ENCODE results near the gene ITGB3.

The ITGB3 gene

DNA sequence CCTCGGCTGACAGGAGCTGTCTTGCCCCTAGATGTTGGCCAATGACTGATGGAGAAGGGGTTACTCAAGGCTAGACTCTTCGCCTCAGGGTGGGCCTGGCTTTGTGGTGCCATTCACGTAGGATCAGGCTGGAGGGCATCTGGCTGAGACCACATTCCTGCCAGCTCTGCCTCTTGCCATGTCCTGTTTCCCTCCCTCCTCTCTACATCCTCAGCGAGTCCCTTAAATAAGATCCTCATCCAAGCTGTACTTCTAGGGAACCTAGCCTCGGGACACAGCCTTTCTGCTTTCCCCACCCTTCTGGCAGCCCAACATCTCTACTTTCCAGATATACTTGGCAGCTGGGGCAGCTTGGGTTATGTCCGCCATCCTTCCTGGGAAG, 42.2 kb downstream of the ITGB3 start:
- DNase-seq, result no peak

GRCh38 chr17:47297661-47298400, 44.2 kb downstream of the ITGB3 start:
- DNase-seq, result no peak

DNA sequence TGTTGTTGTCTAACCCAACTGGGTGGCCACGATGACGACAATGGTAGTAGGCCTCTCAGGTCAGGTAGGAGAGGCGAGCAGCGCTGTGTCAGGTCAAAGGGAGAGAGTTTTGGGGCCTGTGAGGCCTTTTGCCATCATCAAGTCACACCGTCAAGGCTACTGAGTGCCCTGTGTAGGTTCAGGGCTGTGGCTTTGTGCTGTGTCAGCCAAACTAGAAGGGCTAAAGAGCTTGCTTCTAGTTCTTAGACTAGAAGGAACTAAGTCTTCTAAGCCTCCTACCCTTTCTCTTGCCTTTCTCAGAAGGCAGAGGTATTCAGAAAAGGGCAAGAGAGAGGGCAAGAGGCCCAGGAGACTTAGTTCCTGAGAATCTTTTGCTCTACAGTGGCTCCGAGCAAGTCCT, 45.1 kb downstream of the ITGB3 start:
- DNase-seq, result no peak

DNA sequence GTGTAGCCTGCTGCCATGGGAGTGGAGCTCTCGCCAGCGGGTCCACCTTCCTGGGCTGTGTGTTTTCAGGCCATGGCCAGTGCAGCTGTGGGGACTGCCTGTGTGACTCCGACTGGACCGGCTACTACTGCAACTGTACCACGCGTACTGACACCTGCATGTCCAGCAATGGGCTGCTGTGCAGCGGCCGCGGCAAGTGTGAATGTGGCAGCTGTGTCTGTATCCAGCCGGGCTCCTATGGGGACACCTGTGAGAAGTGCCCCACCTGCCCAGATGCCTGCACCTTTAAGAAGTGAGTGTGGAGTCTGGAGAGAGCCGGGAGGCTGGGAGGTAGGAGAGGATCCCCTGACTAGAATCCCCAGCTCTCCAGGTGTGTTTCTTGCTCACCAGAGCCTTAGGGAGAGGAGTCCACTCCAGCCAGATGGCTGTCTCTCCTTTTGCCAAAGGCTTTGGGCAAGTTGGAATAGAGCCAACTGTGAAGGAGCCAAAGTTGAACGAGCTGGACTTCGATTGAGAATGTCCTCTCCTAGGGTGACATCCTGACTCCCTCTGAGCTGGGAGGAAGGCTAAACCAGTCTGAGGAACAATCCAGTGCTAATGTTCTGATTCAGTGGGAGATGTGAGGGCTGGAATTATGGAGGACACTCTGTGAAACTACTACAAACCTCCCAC, 45.7 kb downstream of the ITGB3 start:
- DNase-seq, result no peak

- DNase-seq, result no peak
These were observed 47.1 kb downstream of the ITGB3 start for GRCh38 chr17:47300718-47301117.

GRCh38 chr17:47301161-47301560, 47.5 kb downstream of the ITGB3 start:
- no peak for DNase-seq

GRCh38 chr17:47301831-47302230, 48.2 kb downstream of the ITGB3 start:
- no peak for DNase-seq

DNA sequence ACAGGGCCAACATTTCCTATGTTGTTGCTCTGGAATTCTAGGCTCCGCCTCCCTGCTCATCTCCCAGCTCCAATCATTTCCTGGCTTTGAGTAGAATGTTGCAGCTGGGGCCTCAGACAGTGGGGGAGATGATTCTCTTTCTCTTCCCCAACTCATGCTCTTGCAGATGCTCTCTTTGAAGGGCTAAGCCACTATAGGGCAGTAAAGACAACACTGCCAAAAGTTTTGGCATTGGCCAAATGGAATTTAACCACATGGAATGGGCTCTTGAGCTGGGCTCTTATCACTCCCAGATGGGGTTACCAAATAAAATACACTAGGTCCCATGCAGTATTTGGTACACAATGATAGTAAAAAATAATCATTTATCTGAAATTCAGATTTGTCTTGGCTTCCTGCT, 50.6 kb downstream of the ITGB3 start:
- DNase-seq, result no peak

DNA sequence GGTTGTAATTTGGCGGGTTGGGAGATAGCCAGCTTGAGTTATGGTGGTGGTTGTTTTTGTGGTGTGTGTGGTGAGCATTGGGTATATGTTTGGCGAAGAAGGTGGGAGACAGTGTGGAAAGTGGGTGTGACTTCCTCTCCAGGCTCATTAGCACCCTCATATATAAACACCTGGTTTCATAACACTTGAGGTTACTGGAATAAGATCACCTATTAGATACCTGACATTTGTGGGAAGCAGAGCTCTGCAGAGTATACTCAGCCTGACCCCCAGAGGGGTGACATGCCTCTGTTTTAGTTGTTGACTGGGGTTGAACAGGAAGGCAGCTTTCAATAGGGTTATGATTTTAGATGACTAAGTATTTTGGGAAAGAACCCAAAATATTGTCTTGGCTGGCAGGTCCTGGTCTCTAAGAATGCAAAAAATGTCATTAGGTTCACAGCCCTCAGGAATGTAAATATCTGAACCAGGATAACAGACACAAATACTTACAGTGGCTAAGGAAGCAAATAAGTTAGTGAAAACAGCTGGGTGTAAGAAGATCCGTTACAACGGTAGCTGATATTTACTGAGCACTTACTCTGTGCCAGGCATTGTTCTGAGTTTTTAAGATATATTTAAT, 51.8 kb downstream of the ITGB3 start:
- DNase-seq, result no peak

DNA sequence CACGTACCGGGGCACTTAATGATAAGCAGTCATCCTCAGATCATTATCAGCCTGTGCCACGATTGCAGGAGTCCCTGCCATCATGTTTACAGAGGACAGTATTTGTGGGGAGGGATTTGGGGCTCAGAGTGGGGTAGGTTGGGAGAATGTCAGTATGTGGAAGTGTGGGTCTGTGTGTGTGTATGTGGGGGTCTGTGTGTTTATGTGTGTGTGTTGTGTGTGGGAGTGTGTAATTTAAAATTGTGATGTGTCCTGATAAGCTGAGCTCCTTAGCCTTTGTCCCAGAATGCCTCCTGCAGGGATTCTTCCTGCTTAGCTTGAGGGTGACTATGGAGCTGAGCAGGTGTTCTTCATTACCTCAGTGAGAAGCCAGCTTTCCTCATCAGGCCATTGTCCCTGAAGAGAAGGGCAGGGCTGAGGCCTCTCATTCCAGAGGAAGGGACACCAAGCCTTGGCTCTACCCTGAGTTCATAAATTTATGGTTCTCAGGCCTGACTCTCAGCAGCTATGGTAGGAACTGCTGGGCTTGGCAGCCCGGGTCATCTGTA, 56.6 kb downstream of the ITGB3 start:
- no peak for DNase-seq

GRCh38 chr17:47311420-47311819, 57.8 kb downstream of the ITGB3 start:
- DNase-seq, result no peak

DNA sequence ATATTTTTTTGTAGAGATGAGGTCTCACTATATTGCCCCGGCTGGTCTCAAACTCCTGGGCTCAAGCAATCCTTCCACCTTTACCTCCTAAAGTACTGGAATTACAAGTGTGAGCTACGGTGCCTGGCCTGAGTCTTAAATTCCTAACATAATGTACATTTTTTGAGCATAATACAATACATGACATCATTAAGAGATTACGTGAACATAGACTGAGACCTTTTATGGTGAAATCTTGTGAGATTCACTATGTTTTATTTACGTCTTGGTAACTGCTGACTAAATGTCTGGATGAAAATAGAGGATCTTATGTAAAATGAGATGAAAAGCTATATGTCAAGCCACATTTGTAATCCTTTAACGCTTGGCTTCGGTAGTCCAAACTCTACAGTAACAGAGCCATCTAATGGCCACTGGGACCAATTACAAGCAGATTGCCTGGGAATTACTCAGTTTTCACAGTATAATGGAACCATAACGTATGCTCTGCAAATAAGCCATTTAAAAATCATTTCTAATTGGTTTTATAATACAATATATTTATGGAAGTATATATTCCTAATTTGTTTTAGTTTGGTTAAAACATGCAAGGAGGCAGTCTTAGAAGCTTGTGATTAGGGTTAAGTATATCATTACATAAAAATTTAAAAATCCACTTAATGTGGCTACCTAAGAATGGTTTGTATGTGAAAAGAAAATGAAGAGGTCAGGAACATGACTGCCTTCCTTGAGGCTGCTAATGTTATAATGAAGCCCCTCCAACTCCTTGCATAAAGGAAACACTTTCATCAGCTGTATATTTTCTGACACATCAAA, 62.0 kb downstream of the ITGB3 start:
- DNase-seq, result peak in 15 of 56 donors; percentile 1 to 62 (median 10)

- no peak for DNase-seq
These were observed 62.7 kb downstream of the ITGB3 start for GRCh38 chr17:47316311-47316710.

DNA sequence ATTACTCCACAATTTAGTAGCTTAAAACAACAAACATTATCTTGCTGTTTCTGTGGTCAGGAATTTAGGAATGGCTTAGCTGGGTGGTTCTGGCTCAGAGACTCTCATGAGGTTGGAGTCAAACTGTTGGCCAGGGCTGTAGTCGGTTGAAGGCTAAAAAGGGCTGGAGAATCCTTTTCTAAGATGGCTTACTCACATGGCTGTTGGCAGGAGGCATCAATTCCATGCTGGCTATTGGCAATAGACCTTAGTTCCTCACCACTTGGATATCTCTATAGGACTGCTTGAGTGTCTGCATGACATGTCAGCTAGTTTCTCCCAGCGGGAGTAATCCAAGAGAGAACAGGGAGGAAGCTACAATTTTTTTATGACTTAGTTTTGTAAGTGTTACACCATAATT, 63.5 kb downstream of the ITGB3 start:
- DNase-seq, result no peak

DNA sequence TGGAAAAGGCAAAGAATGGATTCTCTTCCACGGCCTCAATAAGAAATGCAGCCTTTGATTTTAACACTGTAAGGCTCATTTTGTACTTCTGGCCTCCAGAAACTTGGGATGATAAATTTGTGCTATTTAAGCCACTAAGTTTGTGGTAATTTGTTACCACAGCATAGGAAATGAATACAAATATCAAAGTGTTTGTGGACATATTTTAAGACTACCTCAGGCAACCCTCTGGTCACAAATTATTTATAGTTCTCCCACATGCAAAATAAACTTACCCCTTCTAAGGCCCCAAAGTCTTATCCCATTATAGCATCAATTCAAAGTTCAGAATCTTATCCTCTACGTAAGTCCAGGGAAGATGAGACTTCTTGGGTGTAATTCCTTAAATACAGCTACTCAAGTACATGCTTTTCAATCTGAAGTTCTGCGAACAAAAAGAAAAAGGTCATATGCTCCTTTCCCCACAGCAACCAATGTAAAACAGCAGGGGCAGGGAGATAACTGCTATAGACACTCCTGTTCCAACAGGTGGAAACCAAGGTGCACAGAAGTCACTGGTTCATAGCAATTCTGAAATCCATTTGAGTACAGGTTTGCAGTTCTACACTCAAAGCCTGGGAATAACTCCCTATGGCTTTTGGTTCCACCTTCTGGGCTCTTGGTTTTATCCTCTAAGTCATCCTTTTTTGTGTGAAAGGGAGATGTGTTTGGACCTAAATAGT, 64.7 kb downstream of the ITGB3 start:
- no peak for DNase-seq

DNA sequence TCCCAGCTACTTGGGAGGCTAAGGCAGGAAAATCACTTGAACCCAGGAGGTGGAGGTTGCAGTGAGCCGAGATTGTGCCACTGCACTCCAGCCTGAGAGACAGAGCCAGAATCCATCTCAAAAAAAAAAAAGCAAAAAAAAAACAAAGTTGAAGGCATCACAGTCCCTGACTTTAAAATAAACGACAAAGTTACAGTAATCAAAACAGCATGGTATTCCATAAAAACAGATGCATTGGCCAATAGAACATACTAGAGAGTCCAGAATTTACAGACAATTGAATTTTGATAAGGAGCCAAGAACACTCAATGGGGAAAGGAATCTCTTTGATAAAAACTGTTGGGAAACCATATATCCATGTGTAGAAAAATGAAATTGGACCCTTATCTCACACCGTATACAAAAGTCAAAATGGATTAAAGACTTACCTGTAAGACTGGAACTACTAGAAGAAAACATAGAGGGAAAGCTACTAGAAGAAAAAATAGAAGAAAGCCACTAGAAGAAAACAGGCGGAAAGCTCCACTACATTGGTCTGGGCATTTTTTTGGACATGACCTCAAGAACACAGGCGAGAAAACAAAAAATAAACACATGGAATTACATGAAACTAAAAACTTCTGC, 67.4 kb downstream of the ITGB3 start:
- DNase-seq, result no peak

- DNase-seq, result peak in 45 of 56 donors; percentile 5 to 90 (median 39)
These were observed 70.0 kb downstream of the ITGB3 start, which contains the start of gene EFCAB13 for GRCh38 chr17:47323382-47324223. Gene EFCAB13 (plus strand): TSS chr17:47323955. CDS start chr17:47328354, 4,399 bp downstream.

DNA sequence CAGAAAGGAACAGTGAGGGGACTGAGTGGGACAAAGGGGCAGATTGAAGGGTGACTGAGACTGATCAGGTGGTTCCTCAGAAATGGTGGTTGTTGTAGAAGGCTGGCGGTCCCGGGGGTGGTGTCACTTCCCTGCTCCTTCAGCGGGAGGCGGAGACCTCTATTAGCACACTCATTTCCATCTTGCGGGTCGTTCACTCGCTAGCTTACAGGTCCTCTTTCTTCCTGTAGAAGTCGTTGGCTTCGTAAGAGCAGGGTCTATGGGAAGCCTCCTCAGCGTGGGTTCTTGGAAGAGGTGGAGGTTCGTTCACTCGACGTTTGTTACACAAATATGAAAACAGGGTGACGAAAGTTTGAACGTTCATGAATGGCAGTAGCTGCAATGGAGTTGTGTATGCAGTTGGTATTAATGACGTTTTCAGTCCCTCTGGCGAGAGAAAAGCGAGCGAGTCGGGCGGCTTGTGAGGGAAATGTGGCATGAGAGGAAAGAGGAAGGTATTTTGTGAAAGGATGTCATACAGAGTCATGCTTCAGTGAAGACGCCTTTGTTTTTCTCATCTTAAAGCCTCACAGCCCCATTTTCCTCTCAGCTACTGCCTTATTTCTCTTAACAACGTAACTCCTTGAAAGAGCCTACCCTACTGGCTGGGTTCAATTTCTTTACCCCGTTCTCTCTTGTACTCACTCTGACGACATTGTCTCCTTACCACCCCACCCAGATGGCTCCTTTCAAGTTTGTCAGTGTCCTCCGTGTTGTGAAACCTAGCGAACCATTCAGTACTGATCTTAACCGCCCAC, 70.8 kb downstream of the ITGB3 start:
- DNase-seq, result peak in 13 of 56 donors; percentile 5 to 81 (median 23)

All from amygdala (tissue), 56 donors.